ENCODE results near the gene GLB1L2. TPM values are rescaled to one million over a fixed set of nuclear protein-coding genes. Genes with fewer than 3 reads are reported as not detected.
"Not testable (repeated sequence)": the region's sequence is repeated elsewhere in the genome, so short reads cannot be mapped to it uniquely, and the experiment has no call there.

The GLB1L2 gene, protein sequence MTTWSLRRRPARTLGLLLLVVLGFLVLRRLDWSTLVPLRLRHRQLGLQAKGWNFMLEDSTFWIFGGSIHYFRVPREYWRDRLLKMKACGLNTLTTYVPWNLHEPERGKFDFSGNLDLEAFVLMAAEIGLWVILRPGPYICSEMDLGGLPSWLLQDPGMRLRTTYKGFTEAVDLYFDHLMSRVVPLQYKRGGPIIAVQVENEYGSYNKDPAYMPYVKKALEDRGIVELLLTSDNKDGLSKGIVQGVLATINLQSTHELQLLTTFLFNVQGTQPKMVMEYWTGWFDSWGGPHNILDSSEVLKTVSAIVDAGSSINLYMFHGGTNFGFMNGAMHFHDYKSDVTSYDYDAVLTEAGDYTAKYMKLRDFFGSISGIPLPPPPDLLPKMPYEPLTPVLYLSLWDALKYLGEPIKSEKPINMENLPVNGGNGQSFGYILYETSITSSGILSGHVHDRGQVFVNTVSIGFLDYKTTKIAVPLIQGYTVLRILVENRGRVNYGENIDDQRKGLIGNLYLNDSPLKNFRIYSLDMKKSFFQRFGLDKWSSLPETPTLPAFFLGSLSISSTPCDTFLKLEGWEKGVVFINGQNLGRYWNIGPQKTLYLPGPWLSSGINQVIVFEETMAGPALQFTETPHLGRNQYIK
- total RNA-seq, result 1 to 10 TPM; 1.4 to 3.6 (median 2.3) TPM
- total RNA-seq (2013), result 1.7 TPM
- total RNA-seq, result 1.4 to 20.3 (median 3.5) reads per million in 29 experiments

DNA sequence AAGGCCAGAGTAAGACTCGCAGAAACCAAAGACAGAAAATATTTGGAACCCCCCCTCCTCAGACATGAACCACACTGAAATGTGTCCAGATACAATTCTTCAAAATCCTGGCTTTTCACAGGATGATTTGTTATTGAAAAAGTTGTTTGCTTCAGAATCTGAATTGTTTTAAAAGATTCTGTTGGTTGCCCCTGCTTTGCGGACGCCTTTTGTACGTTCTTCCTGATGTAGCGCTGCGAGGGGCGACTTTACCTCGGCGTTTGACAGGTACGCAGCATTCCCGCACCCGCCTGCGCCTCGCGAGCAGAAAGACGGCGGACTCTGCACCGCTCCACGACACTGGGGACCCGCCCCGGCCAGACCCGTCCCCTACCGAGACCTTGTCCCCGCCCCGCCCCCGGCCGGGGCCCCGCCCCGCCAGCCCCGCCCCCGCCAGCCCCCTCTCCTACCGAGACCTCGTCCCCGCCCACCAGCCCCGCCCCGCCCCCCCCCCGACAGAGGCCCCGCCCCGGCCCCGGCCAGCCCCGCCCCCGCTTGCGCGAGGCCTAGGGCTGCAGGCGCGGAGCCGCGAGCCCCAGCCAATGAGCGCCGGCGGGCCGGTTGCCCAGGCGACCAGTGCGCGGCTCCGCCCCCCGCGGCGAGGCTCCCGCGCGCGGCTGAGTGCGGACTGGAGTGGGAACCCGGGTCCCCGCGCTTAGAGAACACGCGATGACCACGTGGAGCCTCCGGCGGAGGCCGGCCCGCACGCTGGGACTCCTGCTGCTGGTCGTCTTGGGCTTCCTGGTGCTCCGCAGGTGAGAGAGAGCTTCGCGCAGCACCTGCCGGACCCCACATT is at the start of gene GLB1L2:
TSS of gene GLB1L2 (plus strand) at position 635 of the 835 bp plus-strand sequence. CDS start at position 709, 74 bp downstream.
- WGBS (ENCODE audit: insufficient coverage), result under 1% methylated on average over 44 of the region's 80 CpGs
- POLR2A ChIA-PET, result no interaction called here

DNA sequence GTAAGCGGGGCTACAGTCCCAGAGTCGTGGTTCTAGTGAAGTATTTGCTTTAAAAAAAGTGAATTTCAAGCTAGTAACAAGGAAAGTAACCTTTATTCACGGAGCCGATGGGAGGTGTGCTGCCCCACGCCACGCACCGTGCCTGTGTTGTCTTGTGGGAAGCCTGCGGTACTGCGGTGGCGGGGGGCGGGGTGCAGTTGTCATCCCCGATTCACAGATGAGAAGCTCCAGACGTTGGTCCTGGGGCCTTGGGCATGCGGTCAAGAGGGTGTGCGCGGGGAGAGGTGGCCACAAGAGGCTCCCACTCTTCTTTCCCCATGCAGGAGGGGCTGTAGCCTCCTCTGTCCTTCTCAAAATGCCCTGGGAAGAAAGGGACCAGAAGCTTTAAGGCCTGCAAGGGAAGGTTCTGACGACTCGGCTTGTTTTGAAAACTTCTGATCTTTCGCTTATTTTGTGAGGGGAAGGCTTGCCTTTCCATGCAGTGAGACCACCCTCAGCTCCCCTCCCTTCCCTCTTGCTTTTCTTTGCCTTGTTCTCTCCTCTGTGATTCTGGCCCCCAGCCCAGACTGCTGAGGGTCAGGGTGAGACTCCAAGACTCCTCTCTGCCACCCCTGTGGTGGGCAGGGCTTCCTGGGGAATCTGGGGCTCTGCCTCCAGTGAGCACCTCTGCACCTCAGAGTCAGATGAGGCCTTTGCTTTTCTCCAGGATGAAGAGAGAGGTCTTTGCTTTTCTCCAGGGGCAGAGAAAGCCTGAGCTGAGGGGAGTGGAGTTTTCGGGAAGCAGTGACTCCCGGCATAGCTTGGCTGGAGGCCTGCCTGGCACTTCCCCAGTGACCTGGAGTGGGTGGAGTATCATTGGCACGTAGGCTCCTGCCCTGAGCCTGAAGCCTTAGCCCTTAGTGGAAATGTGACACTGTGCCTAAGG is 49.4 kb upstream of the GLB1L2 start:
- H3K27me3 Mint-ChIP-seq, result peaks cover under 1 to 3% of the 10 kb centered on the region in 2 donors
- peaks cover 0 to 2% (median under 1%) of the 10 kb centered on the region in 3 donors for H3K4me1 Mint-ChIP-seq
- ATAC-seq (replicated peaks in 1 of 4) (no peak), DNase-seq (peak in 1 of 35 experiments; percentile 21)
- no peak overlapping the region for H3K4me3 Mint-ChIP-seq
- H3K4me3 ChIP-seq (ENCODE audit: control insufficient read depth in 1 of 2, extremely low read depth in 1 of 2, low read length in 1 of 2), result no peak overlapping the region
- H3K9me3 Mint-ChIP-seq, result peaks cover 0 to 4% (median 0%) of the 10 kb centered on the region in 3 donors
- WGBS (ENCODE audit: insufficient coverage), result 94% methylated on average over 18 of the region's 22 CpGs
- no peaks in the 10 kb centered on the region for H3K9me3 ChIP-seq
- ChIA-PET POLR2A (interaction anchor here in 1 of 2 donors (0.6 kb wide), 1 partner anchor 161 kb away, joined by 5 read pairs; no protein-coding TSS in a partner anchor), CTCF (no interaction called here)
- H3K27me3 ChIP-seq (replicated peaks in 1 of 2; ENCODE audit: control insufficient read depth in 2 of 2, extremely low read depth in 1 of 2, insufficient read depth in 2 of 2, low read length in 1 of 2), result peaks cover 2 to 12% of the 10 kb centered on the region in 2 experiments
- no peak overlapping the region for H3K27ac Mint-ChIP-seq
- H3K27ac ChIP-seq (ENCODE audit: low read length), result no peak overlapping the region
- no peaks in the 10 kb centered on the region for H3K36me3 Mint-ChIP-seq
- no peaks in the 10 kb centered on the region for H3K36me3 ChIP-seq (ENCODE audit: control insufficient read depth in 2 of 2, extremely low read depth in 1 of 2, insufficient read depth in 1 of 2, low read length in 1 of 2)
- no peaks in the 10 kb centered on the region for H3K4me1 ChIP-seq (ENCODE audit: control insufficient read depth in 1 of 2, extremely low read depth in 1 of 2, insufficient read depth in 2 of 2, low read length in 2 of 2)

More for the DNA sequence above, at the start of gene GLB1L2:
- peaks cover 19% of the 10 kb centered on the region in 2 experiments for H3K27me3 ChIP-seq (replicated peaks in 1 of 2; ENCODE audit: control insufficient read depth in 2 of 2, extremely low read depth in 1 of 2, insufficient read depth in 2 of 2, low read length in 1 of 2)
- Mint-ChIP-seq H3K36me3 (no peaks in the 10 kb centered on the region), H3K4me1 (peaks cover 12 to 19% (median 16%) of the 10 kb centered on the region in 3 donors), H3K27ac (peak within 1 kb of the TSS in 1 of 2 donors; percentile 41), H3K9me3 (no peaks in the 10 kb centered on the region), H3K4me3 (peak within 1 kb of the TSS; percentile 81 to 88 (median 81)), H3K27me3 (peaks cover 0 to 14% of the 10 kb centered on the region in 2 donors)
- H3K36me3 ChIP-seq (ENCODE audit: control insufficient read depth in 2 of 2, extremely low read depth in 1 of 2, insufficient read depth in 1 of 2, low read length in 1 of 2), result no peaks in the 10 kb centered on the region
- DNase-seq (peak; percentile 43 to 88 (median 64)), ATAC-seq (replicated peaks in 1 of 4) (peak; percentile 94 to 97 (median 96))
- peaks cover 0 to 21% of the 10 kb centered on the region in 2 experiments for H3K4me1 ChIP-seq (ENCODE audit: control insufficient read depth in 1 of 2, extremely low read depth in 1 of 2, insufficient read depth in 2 of 2, low read length in 2 of 2)
- H3K9me3 ChIP-seq, result no peaks in the 10 kb centered on the region
- H3K27ac ChIP-seq (ENCODE audit: low read length), result no peak within 1 kb of the TSS
- CTCF ChIA-PET, result no interaction called here
- peak within 1 kb of the TSS; percentile 64 to 67 for H3K4me3 ChIP-seq (ENCODE audit: control insufficient read depth in 1 of 2, extremely low read depth in 1 of 2, low read length in 1 of 2)

- Histone ChIP-seq H3K4me3 (ENCODE audit: control insufficient read depth in 1 of 2, extremely low read depth in 1 of 2, low read length in 1 of 2) (no peak overlapping the region), H3K27ac (ENCODE audit: low read length) (no peak overlapping the region), H3K27me3 (replicated peaks in 1 of 2; ENCODE audit: control insufficient read depth in 2 of 2, extremely low read depth in 1 of 2, insufficient read depth in 2 of 2, low read length in 1 of 2) (peaks cover 0 to 7% of the 10 kb centered on the region in 2 experiments), H3K9me3 (no peaks in the 10 kb centered on the region), H3K36me3 (ENCODE audit: control insufficient read depth in 2 of 2, extremely low read depth in 1 of 2, insufficient read depth in 1 of 2, low read length in 1 of 2) (no peaks in the 10 kb centered on the region), H3K4me1 (ENCODE audit: control insufficient read depth in 1 of 2, extremely low read depth in 1 of 2, insufficient read depth in 2 of 2, low read length in 2 of 2) (no peaks in the 10 kb centered on the region)
- no peak for ATAC-seq (replicated peaks in 1 of 4)
- ChIA-PET CTCF (no interaction called here), POLR2A (interaction anchor here in 1 of 2 donors (0.5 kb wide), 1 partner anchor 98 kb away, joined by 3 read pairs; no protein-coding TSS in a partner anchor)
- Mint-ChIP-seq H3K4me1 (no peaks in the 10 kb centered on the region), H3K9me3 (peaks cover 0 to 2% (median 0%) of the 10 kb centered on the region in 3 donors), H3K4me3 (no peak overlapping the region), H3K27ac (no peak overlapping the region), H3K36me3 (no peaks in the 10 kb centered on the region), H3K27me3 (peaks cover 0 to 2% of the 10 kb centered on the region in 2 donors)
- WGBS (ENCODE audit: insufficient coverage), result 84% methylated on average over 5 of the region's 16 CpGs
- peak in 1 of 35 experiments; percentile 9 for DNase-seq
Observed at GRCh38 chr11:134283461-134284230, 48.1 kb upstream of the GLB1L2 start.

DNA sequence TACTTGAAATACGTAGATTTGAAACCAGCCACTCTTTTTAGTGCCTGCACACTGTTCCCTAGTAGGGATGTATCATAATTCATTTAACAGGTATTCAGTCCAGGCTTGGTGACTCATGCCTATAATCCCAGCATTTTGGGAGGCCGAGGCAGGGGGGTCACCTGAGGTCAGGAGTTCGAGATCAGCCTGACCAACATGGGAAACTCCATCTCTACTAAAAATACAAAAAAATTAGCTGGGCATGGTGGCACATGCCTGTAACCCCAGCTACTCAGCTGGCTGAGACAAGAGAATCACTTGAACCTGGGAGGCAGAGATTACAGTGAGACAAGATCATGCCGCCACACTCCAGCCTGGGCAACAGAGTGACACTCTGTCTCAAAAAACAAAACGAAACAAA is 47.4 kb upstream of the GLB1L2 start:
- POLR2A ChIA-PET; H3K4me1 Mint-ChIP-seq; H3K4me1 ChIP-seq (ENCODE audit: control insufficient read depth in 1 of 2, extremely low read depth in 1 of 2, insufficient read depth in 2 of 2, low read length in 2 of 2); ATAC-seq (replicated peaks in 1 of 4); H3K27me3 Mint-ChIP-seq; H3K36me3 ChIP-seq (ENCODE audit: control insufficient read depth in 2 of 2, extremely low read depth in 1 of 2, insufficient read depth in 1 of 2, low read length in 1 of 2); H3K27ac Mint-ChIP-seq; H3K27ac ChIP-seq (ENCODE audit: low read length); H3K36me3 Mint-ChIP-seq; H3K27me3 ChIP-seq (replicated peaks in 1 of 2; ENCODE audit: control insufficient read depth in 2 of 2, extremely low read depth in 1 of 2, insufficient read depth in 2 of 2, low read length in 1 of 2); CTCF ChIA-PET; H3K9me3 ChIP-seq; H3K9me3 Mint-ChIP-seq; H3K4me3 ChIP-seq (ENCODE audit: control insufficient read depth in 1 of 2, extremely low read depth in 1 of 2, low read length in 1 of 2); H3K4me3 Mint-ChIP-seq; DNase-seq: not testable (repeated sequence)
- WGBS (ENCODE audit: insufficient coverage), result no CpG with 5 or more reads among the region's 5 CpGs

DNA sequence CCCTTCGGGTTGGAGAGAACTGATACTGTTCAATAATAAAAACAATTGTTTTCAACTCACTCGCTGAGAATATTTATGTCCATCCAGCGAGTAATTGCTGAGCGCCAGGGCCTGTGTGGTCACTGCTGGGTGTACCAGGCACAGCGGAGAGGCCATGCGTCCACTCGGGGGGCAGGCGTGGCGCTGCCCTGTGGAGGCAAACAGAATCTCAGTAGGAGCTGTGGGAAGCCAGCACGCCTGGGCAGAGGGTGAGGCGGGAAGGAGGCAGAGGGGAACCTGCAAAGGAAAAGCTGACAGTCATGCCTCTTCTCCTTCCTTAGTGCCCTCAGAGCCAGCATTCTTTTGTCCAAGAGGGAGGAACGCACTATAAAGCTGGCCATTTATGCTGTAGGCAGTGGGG is 44.2 kb upstream of the GLB1L2 start:
- Mint-ChIP-seq H3K27ac (no peak overlapping the region), H3K27me3 (no peaks in the 10 kb centered on the region), H3K4me1 (no peaks in the 10 kb centered on the region), H3K9me3 (no peaks in the 10 kb centered on the region), H3K36me3 (no peaks in the 10 kb centered on the region), H3K4me3 (no peak overlapping the region)
- Histone ChIP-seq H3K36me3 (ENCODE audit: control insufficient read depth in 2 of 2, extremely low read depth in 1 of 2, insufficient read depth in 1 of 2, low read length in 1 of 2) (no peaks in the 10 kb centered on the region), H3K4me1 (ENCODE audit: control insufficient read depth in 1 of 2, extremely low read depth in 1 of 2, insufficient read depth in 2 of 2, low read length in 2 of 2) (no peaks in the 10 kb centered on the region), H3K27me3 (replicated peaks in 1 of 2; ENCODE audit: control insufficient read depth in 2 of 2, extremely low read depth in 1 of 2, insufficient read depth in 2 of 2, low read length in 1 of 2) (peaks cover 0 to 4% of the 10 kb centered on the region in 2 experiments), H3K9me3 (no peaks in the 10 kb centered on the region), H3K27ac (ENCODE audit: low read length) (no peak overlapping the region), H3K4me3 (ENCODE audit: control insufficient read depth in 1 of 2, extremely low read depth in 1 of 2, low read length in 1 of 2) (no peak overlapping the region)
- DNase-seq, result peak in 1 of 35 experiments; percentile 14
- POLR2A ChIA-PET, result no interaction called here
- no peak for ATAC-seq (replicated peaks in 1 of 4)
- CTCF ChIA-PET, result no interaction called here
- 96% methylated on average over 11 of the region's 12 CpGs for WGBS (ENCODE audit: insufficient coverage)

Measured in T-cell (primary cell).